ENCODE measurements around the gene GPX6.
"Not testable (repeated sequence)": the region's sequence is repeated elsewhere in the genome, so short reads cannot be mapped to it uniquely, and the experiment has no call there.

Gene GPX6

DNA sequence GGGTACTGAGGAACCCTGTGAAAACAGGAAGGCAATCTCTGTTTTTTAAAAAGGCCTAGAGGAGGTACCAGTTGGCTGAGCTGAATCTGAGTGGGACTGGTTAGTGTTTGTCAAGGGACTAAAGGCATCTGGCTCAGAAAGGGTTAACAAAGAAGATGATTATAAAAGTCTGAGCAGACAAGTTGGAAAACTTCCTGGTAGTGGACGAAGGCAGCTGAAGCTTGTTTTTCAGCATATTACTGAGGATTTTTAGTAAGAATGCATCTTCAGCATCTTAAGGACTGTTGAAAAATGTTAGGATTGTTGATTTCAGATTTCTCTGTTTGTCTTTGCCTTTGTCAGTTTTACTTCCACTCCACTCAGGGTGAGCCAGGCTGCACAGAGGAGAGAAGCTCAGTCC, 15.2 kb upstream of the GPX6 start:
- FAIRE-seq = no peak
- DNase-seq (ENCODE audit: extremely low spot score, insufficient read length, low read depth) = no peak

DNA sequence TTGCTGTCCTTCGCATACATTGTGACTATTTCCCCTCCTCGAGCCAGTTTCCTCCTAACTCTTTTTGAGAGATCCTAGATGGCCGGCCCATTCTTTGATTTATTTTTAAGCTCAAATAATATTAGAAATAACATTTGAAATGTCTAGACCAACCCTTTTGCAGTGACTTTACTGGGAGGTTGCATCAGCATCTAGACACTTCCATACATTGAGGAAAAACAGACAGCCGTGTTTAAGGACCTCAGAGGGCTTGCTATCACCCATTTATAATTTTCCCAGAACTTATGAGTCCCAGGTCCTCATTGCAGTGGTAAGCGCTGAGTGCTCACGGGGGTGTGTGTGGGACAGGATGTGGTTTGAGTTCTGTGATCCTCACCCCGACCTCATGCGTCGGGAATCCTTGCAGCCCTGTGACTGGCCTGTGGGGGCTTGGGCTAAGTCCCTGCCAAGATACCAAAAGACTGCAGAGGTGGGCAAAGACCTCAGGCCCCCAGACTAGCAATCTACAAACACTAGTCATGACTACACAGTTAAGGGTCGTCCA, 10.0 kb upstream of the GPX6 start, which contains the start of gene GPX5:
GPX5 (plus strand) TSS at position 386 of the 544 bp plus-strand sequence; CDS start at position 519, 133 bp downstream.
- no peak for DNase-seq (ENCODE audit: extremely low spot score, insufficient read length, low read depth)

GRCh38 chr6:28523241-28523622, 7.6 kb upstream of the GPX6 start:
- no peak for FAIRE-seq

More for the DNA sequence above, 10.0 kb upstream of the GPX6 start, which contains the start of gene GPX5:
- no peak for FAIRE-seq

DNA sequence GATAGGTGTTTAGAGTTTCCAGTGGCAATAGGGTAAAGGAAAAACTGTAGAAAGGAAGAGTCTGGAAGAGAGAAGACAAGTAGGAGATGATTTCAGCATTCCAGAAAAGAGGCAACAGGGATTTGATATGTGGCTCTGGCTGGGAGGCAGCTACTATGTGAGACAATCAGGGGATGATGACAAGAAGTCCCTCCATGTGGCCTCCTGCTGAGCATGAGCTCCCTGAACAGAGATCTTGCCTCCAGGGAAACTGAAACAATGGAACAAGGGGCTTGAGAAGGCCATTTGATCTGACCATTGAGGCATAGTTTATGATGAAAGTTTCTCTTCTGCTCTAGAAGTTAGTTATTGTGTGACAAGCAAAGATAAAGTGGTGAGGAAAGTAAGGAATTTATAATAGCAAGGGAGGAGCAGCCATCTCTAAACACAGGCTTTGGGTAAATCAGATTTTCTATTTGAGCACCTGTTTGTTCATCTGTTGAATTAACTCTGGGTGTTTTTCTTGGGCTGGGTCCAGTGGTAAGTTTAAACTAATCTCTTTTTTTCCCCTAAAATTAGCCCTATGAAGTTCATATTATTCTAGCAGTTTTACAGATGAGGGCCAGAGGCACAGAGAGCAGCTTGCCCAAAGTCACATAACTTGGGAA, 7.1 kb upstream of the GPX6 start:
- no peak for FAIRE-seq
- no peak for DNase-seq (ENCODE audit: extremely low spot score, insufficient read length, low read depth)

More at GRCh38 chr6:28523241-28523622, 7.6 kb upstream of the GPX6 start:
- DNase-seq (ENCODE audit: extremely low spot score, insufficient read length, low read depth) = no peak

- no peak for FAIRE-seq
- no peak for DNase-seq (ENCODE audit: extremely low spot score, insufficient read length, low read depth)
These were observed 2.4 kb upstream of the GPX6 start for GRCh38 chr6:28517964-28518363.

GRCh38 chr6:28512387-28512786, 3.2 kb downstream of the GPX6 start:
- DNase-seq (ENCODE audit: extremely low spot score, insufficient read length, low read depth); FAIRE-seq: not testable (repeated sequence)

DNA sequence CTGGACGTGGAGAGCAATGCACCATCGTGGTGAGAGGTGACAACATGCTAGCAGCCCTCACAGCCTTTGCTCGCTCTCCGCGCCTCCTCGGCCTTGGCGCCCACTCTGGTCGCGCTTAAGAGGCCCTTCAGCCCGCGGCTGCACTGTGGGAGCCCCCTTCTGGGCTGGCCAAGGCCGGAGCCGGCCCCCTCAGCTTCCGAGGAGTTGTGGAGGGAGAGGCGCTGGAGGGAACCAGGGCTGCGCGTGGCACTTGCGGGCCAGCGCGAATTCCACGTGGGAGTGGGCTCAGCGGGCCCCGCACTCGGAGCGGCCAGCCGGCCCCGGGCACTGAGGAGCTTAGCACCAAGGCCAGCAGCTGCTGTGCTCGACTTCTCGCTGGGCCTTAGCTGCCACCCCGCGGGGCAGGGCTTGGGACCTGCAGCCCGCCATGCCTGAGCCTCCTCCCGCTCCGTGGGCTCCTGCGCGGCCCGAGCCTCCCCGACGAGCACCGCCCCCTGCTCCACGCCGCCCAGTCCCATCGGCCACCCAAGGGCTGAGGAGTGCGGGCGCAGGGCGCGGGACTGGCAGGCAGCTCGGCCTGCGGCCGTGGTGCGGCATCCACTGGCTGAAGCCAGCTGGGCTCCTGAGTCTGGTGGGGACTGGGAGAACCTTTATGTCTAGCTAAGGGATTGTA, 3.8 kb downstream of the GPX6 start:
- FAIRE-seq = no peak

GRCh38 chr6:28506807-28507475, 8.7 kb downstream of the GPX6 start:
- no peak for DNase-seq (ENCODE audit: extremely low spot score, insufficient read length, low read depth)
- FAIRE-seq = no peak

More for the DNA sequence above, 3.8 kb downstream of the GPX6 start:
- DNase-seq (ENCODE audit: extremely low spot score, insufficient read length, low read depth) = no peak

- FAIRE-seq (no peak), DNase-seq (ENCODE audit: extremely low spot score, insufficient read length, low read depth) (no peak)
These were observed 9.9 kb downstream of the GPX6 start for GRCh38 chr6:28505733-28506132.

DNA sequence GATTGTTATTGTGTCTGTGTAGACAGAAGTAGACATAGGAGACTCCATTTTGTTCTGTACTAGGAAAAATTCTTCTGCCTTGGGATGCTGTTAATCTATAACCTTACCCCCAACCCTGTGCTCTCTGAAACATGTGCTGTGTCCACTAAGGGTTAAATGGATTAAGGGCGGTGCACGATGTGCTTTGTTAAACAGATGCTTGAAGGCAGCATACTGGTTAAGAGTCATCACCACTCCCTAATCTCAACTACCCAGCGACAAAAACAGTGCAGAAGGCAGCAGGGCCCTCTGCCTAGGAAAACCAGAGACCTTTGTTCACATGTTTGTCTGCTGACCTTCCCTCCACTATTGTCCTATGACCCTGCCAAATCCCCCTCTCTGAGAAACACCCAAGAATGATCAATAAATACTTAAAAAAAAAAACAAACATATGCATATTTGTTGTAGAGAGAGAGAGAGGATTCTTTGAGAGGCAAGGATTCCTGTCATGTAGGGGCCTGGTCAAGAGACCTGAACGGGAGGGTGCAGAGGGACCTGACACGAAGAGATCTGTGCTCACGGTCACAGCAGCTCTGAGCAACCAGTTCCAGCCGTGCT, 12.8 kb downstream of the GPX6 start:
- not testable (repeated sequence) for DNase-seq (ENCODE audit: extremely low spot score, insufficient read length, low read depth); FAIRE-seq

DNA sequence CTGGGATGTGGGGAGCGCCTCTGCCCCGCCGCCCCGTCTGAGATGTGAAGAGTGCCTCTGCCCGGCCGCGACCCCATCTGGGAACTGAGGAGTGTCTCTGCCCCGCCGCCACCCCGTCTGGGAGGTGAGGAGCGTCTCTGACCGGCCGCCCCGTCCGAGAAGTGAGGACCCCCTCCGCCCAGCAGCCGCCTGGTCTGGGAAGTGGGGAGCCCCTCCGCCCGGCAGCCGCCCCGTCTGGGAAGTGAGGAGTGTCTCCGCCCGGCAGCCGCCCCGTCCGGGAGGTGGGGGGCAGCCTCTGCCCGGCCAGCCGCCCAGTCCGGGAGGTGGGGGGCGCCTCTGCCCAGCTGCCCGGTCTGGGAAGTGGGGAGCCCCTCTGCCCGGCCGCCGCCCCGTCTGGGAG, 13.5 kb downstream of the GPX6 start:
- not testable (repeated sequence) for DNase-seq (ENCODE audit: extremely low spot score, insufficient read length, low read depth); FAIRE-seq

DNA sequence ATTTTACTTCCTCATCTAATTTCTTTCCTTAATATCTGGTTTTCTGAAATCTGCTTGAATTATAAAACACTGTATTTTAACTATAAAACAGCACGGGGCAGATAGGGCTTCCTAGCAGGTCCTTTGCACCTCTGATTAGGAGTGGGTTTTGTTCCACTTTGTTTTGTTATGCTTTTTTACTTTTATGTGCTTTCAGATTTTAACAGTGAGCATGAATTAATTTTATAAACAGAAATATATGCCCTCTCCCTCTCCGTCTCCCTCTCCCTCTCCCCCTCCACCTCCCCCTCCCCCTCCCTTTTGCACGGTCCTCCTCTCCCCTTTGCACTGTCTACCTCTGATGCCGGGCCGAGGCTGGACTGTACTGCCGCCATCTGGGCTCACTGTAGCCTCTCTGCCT, 14.3 kb downstream of the GPX6 start:
- no peak for FAIRE-seq

GRCh38 chr6:28497893-28498292, 17.7 kb downstream of the GPX6 start:
- DNase-seq (ENCODE audit: extremely low spot score, insufficient read length, low read depth) = no peak
- no peak for FAIRE-seq

More for the DNA sequence above, 14.3 kb downstream of the GPX6 start:
- DNase-seq (ENCODE audit: extremely low spot score, insufficient read length, low read depth) = no peak

DNA sequence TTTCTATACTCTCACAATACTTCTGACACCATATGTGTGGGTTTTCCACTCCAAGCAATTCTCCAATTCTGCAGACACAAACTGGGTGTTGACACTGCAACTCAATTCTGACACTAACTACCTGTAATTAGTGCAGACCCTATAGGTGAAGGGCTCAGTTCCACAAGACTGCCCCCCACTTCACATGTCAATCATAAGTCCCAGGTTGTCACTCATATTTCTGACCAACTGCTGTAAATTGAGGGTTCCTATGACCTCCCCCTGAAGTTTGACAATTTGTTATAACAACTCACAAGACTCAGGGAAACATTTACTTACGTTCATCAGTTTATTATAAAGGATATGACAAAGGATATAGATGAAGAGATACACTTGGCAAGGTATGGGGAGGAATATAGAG, 18.3 kb downstream of the GPX6 start:
- DNase-seq (ENCODE audit: extremely low spot score, insufficient read length, low read depth) (no peak), FAIRE-seq (no peak)

GRCh38 chr6:28496099-28496779, 19.4 kb downstream of the GPX6 start:
- no peak for DNase-seq (ENCODE audit: extremely low spot score, insufficient read length, low read depth)
- no peak for FAIRE-seq

DNA sequence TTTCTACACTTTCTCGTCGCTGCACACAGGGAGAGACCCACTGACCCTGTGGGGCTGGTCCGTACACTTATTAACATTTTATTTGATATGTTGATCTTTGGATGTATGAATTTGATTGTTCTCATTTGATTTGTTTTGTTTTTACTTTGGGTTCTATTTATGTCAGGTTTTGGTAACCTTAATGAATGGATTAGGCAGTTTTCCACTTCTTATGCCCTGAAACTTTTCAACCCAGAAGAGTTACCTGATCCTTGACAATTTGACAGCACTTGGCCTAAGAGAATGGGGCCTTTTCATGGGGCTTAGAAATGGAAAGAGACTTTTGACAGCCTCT, 23.6 kb downstream of the GPX6 start:
- DNase-seq (ENCODE audit: extremely low spot score, insufficient read length, low read depth) (no peak), FAIRE-seq (no peak)

DNA sequence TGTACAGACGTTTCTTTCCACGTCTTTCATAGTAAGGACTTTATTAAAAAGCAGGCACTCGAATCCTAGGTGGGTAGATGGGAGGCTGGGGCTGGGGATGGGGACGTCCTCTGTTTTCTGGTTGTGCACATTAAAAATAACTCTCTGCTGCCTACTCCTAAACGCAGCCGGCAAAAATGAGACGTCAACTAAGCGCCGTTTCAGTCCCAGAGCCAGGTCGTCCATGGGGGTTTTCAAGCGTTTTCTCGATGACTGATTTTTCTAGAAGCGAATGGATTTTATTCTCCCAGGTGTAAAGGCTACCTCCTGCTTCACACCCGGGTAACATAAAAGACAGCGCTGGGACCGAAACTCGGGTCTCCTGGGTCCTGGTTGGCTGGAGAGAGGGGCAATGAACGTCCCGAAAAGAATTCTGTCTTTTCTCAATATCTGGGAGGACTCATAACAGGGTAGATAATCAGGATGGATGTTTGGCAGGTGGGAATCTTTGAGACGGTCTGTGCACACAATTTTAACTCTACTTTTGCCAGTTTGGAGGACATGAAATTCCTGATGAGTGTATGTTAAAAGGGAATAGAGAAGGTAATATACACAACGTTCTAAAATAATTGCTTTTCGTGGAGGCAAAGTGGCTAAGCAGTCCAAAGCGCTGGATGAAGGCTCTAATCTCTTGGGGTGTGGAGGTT, 25.2 kb downstream of the GPX6 start:
- no peak for DNase-seq (ENCODE audit: extremely low spot score, insufficient read length, low read depth)
- no peak for FAIRE-seq

DNA sequence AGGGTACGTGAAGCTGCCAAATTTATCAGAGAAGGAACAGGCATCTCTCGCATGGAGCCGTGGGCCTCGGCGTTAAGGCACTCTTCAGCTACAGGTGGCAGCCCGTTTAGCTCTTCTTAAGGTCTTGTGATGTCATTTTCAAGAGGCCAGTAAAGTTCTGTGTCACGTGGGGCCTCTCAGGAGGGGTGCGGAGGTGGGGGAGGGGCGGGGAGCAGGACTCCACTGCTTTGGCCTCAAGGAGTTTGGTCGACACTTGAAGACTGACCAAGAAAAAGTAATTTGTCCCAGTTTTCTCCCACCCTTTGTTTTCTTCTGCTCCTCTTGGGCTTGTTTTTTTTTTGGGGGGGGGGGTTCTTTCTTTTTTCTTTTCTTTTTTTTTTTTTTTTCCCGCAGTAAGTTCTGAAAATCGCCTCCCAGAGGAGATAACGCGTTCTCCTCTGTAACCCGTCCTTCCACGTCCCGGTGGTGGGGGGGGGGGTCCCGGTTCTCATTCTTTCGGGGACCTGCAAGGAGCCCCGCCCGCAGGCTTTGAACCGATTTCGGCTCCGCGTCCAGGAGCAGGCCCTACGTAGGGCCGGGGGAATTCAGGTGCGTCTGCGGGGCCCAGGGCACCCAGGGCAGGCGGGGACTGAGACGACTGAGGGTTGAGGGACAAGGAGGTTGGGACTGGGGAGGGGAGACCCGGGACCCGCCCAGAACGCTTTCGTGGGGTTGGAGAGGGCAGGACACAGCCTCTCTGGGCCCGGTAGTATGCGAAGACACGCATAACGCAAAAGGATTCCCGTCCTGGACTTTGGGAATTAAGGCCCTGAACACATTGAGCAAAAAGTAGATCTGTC, 26.0 kb downstream of the GPX6 start:
- FAIRE-seq (peak; percentile 47), DNase-seq (ENCODE audit: extremely low spot score, insufficient read length, low read depth) (peak; percentile 28)

Measured in GM18507 (cell line).